H1 (cell line): ENCODE data around the gene SHISAL2B.

Source experiments
- CTCF ChIP-seq, 3 experiments: IDR thresholded peaks; 1 replicate in 2 of 3; 2 replicates in 1 of 3; pipeline versions ENCODE4 v1.5.1 to v1.6.1; 2011; ENCODE audit warnings: low read length in 3 of 3, mild to moderate bottlenecking in 3 of 3, inconsistent platforms in 2 of 3, low read depth in 1 of 3, moderate library complexity in 1 of 3; ENCODE audit not compliant: insufficient read depth in 1 of 3; ENCODE audit errors: control extremely low read depth in 1 of 3
- EZH2 ChIP-seq: fragments of 200-600 bp; sonication (generic); IDR thresholded peaks from 2 replicates; pipeline ENCODE4 v1.7.1; 2012; ENCODE audit warnings: low read depth, mild to moderate bottlenecking, moderate library complexity, low read length, inconsistent platforms; ENCODE audit not compliant: severe bottlenecking
- NANOG ChIP-seq: IDR thresholded peaks from 2 replicates; pipeline ENCODE4 v1.6.1; 2011; ENCODE audit warnings: low read length, low read depth, mild to moderate bottlenecking, inconsistent platforms; ENCODE audit not compliant: insufficient read depth, poor library complexity, severe bottlenecking
- POLR2A ChIP-seq, 2 experiments: IDR thresholded peaks; 1 replicate in 1 of 2; 2 replicates in 1 of 2; pipeline ENCODE4 v1.6.1; 2011; ENCODE audit warnings: low read depth in 2 of 2, low read length in 2 of 2, mild to moderate bottlenecking in 2 of 2; ENCODE audit errors: control extremely low read depth in 1 of 2
- USF2 ChIP-seq: IDR thresholded peaks from 2 replicates; pipeline ENCODE4 v1.6.1; 2011; ENCODE audit warnings: low read length, improper control_type of control experiment

DNA sequence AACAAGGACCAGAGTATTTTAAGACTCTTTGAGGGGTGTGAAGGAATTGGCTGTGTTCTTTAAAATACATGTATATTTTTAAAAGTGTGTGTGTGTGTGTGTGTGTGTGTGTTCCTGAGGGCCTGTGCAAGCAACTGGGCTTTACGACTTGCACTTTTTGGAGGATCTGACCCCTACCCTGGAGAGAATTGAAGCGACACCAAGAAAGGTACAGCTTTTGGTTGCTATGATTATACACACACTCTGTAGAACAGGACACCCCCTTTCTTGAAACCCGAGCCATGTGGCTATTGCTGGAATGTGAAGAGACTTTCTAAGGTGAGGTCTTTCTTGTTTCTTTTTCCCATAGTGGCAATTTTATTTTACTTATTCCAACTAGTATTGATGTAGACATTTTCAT lies 988 bp downstream of the SHISAL2B start:
- TF ChIP-seq USF2 (no peak), POLR2A (IDR thresholded peaks at IDR 0.05; ENCODE audit: control extremely low read depth in 1 of 2, low read depth in 2 of 2, low read length in 2 of 2) (no peak), CTCF (IDR thresholded peaks at IDR 0.05; ENCODE audit: control extremely low read depth in 1 of 3, insufficient read depth in 1 of 3, low read depth in 1 of 3, low read length in 3 of 3) (no peak), NANOG (no peak), EZH2 (no peak)
